Thyroid gland (tissue), 4 donors: ENCODE measurements around the gene DSTN. TPM values are rescaled to one million over a fixed set of nuclear protein-coding genes. Genes with fewer than 3 reads are reported as not detected.
A peak's percentile ranks its signal among the peaks of the same experiment; 100 is the strongest.

Experiments used
- DNase-seq, 2 donors: peaks; one replicate each; pipeline ENCODE4 v3.0.0-alpha.2; 2019
- H3K27ac ChIP-seq, 3 donors: fragments of 200-600 bp; sonication (generic); 1 replicate in 2 of 3; 2 replicates in 1 of 3; pipeline ENCODE4 v1.5.1; 2016 to 2019; ENCODE audit warnings: mild to moderate bottlenecking in 1 of 3, moderate library complexity in 1 of 3
- H3K27me3 ChIP-seq: fragments of 200-600 bp; sonication (generic); one replicate; pipeline ENCODE4 v1.5.1; 2019
- H3K36me3 ChIP-seq, 2 donors: fragments of 200-600 bp; sonication (generic); one replicate each; pipeline ENCODE4 v1.5.1; 2016 to 2019
- H3K4me1 ChIP-seq, 2 donors: fragments of 200-600 bp; sonication (generic); one replicate each; pipeline ENCODE4 v1.5.1; 2017 to 2019
- H3K4me3 ChIP-seq, 3 donors: fragments of 200-600 bp; sonication (generic); replicated peaks in 1 of 3; 1 replicate in 2 of 3; 2 replicates in 1 of 3; pipeline ENCODE4 v1.5.1; 2016; ENCODE audit warnings: mild to moderate bottlenecking in 1 of 3
- H3K9me3 ChIP-seq: fragments of 200-600 bp; sonication (generic); one replicate; pipeline ENCODE4 v1.5.1; 2017
- CTCF ChIP-seq, 6 experiments: fragments of 200-600 bp in 3 of 6; fragments of 450-650 bp in 3 of 6; sonication (generic) in 3 of 6; IDR thresholded peaks; one replicate each; pipeline ENCODE4 v1.5.1; 2016 to 2019; ENCODE audit warnings: antibody characterized with exemption in 6 of 6, mild to moderate bottlenecking in 2 of 6, inconsistent platforms in 1 of 6, moderate library complexity in 1 of 6
- POLR2A ChIP-seq, 2 donors: fragments of 450-650 bp; IDR thresholded peaks; one replicate each; pipeline ENCODE4 v1.6.1; 2017; ENCODE audit warnings: antibody characterized with exemption in 2 of 2, mild to moderate bottlenecking in 2 of 2, moderate library complexity in 1 of 2
- WGBS, 2 donors: methylation state at CpG; one replicate each; pipeline ENCODE4 v1.1.5; 2017; 5-methylcytosine and 5-hydroxymethylcytosine counted together
- intact Hi-C: fragments of 100-400 bp; cut with DNase I; formaldehyde crosslinking; loops from one replicate; pipeline ENCODE4 v1.15.1; 2023
- total RNA-seq, 4 donors: library from RNA; depleted of rRNA; stranded (reverse); fragments of >200 nt; gene quantifications; one replicate each; pipeline ENCODE4 v1.2.3, GENCODE V29; 2016

DSTN gene
- total RNA-seq, 4 donors from 2014 or later = 504 to 681 (median 560) TPM

GRCh38 chr20:17612287-17612991 is 42.6 kb downstream of the DSTN start:
- H3K36me3 ChIP-seq = peaks cover 19 to 28% of the 10 kb centered on the region in 2 donors
- H3K9me3 ChIP-seq = no peaks in the 10 kb centered on the region
- TF ChIP-seq CTCF (IDR thresholded peaks at IDR 0.05) = no peak
- TF ChIP-seq POLR2A (IDR thresholded peaks at IDR 0.05) = no peak
- WGBS, 2 donors = 65% methylated on average over 16 of the region's 16 CpGs
- intact Hi-C loops = no loop called here
- DNase-seq = no peak
- no peak overlapping the region for H3K4me3 ChIP-seq
- H3K27me3 ChIP-seq = no peaks in the 10 kb centered on the region
- peaks cover 18 to 54% of the 10 kb centered on the region in 2 donors for H3K4me1 ChIP-seq
- H3K27ac ChIP-seq = peak overlapping the region in 2 of 3 donors; percentile 65 to 98

- H3K4me1 ChIP-seq = peaks cover 23 to 59% of the 10 kb centered on the region in 2 donors
- DNase-seq = peak in 1 of 2 donors; percentile 3
- 71 to 88% methylated on average over 3 to 7 of the region's 7 CpGs for WGBS, 2 donors
- no peaks in the 10 kb centered on the region for H3K9me3 ChIP-seq
- H3K27ac ChIP-seq = peak overlapping the region in 2 of 3 donors; percentile 65 to 98
- H3K27me3 ChIP-seq = no peaks in the 10 kb centered on the region
- no peak for TF ChIP-seq POLR2A (IDR thresholded peaks at IDR 0.05)
- TF ChIP-seq CTCF (IDR thresholded peaks at IDR 0.05) = no peak
- peaks cover 20 to 31% of the 10 kb centered on the region in 2 donors for H3K36me3 ChIP-seq
- intact Hi-C loops = no loop called here
- H3K4me3 ChIP-seq = no peak overlapping the region
Observed at GRCh38 chr20:17612992-17613327, 43.1 kb downstream of the DSTN start.

- intact Hi-C loops = no loop called here
- TF ChIP-seq POLR2A (IDR thresholded peaks at IDR 0.05) (no peak), CTCF (IDR thresholded peaks at IDR 0.05) (no peak)
- no peaks in the 10 kb centered on the region for H3K27me3 ChIP-seq
- H3K36me3 ChIP-seq = peaks cover 26 to 37% of the 10 kb centered on the region in 2 donors
- WGBS, 2 donors = 87 to 91% methylated on average over 27 to 34 of the region's 40 CpGs
- no peak overlapping the region for H3K4me3 ChIP-seq
- DNase-seq = peak in 1 of 2 donors; percentile 7
- peak overlapping the region in 2 of 3 donors; percentile 65 to 98 for H3K27ac ChIP-seq
- H3K9me3 ChIP-seq = no peaks in the 10 kb centered on the region
- peaks cover 23 to 57% of the 10 kb centered on the region in 2 donors for H3K4me1 ChIP-seq
Observed at GRCh38 chr20:17613328-17614175, 43.7 kb downstream of the DSTN start.

GRCh38 chr20:17614176-17614811 is 44.4 kb downstream of the DSTN start:
- H3K4me3 ChIP-seq = no peak overlapping the region
- peaks cover 20 to 50% of the 10 kb centered on the region in 2 donors for H3K4me1 ChIP-seq
- H3K36me3 ChIP-seq = peaks cover 27 to 44% of the 10 kb centered on the region in 2 donors
- H3K27ac ChIP-seq = peak overlapping the region in 2 of 3 donors; percentile 45 to 86
- no peaks in the 10 kb centered on the region for H3K9me3 ChIP-seq
- peak in 1 of 2 donors; percentile 25 for DNase-seq
- WGBS, 2 donors = 71 to 76% methylated on average over 19 to 20 of the region's 20 CpGs
- TF ChIP-seq POLR2A (IDR thresholded peaks at IDR 0.05) (no peak), CTCF (IDR thresholded peaks at IDR 0.05) (no peak)
- no peaks in the 10 kb centered on the region for H3K27me3 ChIP-seq
- intact Hi-C loops = no loop called here
